Mesothelial cell of epicardium (in vitro differentiated cells): Measurements from ENCODE around the gene SMIM1. TPM values are rescaled to one million over a fixed set of nuclear protein-coding genes. Genes with fewer than 3 reads are reported as not detected.

ENCODE experiments used
- DNase-seq, 2 experiments: peaks; one replicate each; pipeline ENCODE4 v3.0.0; 2021; ENCODE audit warnings: low spot score in 2 of 2; ENCODE audit not compliant: unreplicated experiment in 2 of 2
- H3K27ac Mint-ChIP-seq: 2 replicates; pipeline ENCODE4 v1.8.0; 2021; ENCODE audit warnings: mixed read lengths
- H3K27me3 Mint-ChIP-seq: 2 replicates; pipeline ENCODE4 v1.8.0; 2021; ENCODE audit warnings: low read depth, mixed read lengths
- H3K36me3 Mint-ChIP-seq: 2 replicates; pipeline ENCODE4 v1.8.0; 2021; ENCODE audit warnings: mixed read lengths
- H3K4me1 Mint-ChIP-seq: 2 replicates; pipeline ENCODE4 v1.8.0; 2021; ENCODE audit warnings: mixed read lengths
- H3K4me3 Mint-ChIP-seq: 2 replicates; pipeline ENCODE4 v1.8.0; 2021; ENCODE audit warnings: mild to moderate bottlenecking, moderate library complexity, mixed read lengths
- H3K9me3 Mint-ChIP-seq: 2 replicates; pipeline ENCODE4 v1.8.0; 2021; ENCODE audit warnings: mixed read lengths
- CTCF ChIP-seq: fragments of 200-600 bp; sonication (generic); IDR thresholded peaks from one replicate; pipeline ENCODE4 v1.5.0; 2021; ENCODE audit warnings: antibody characterized with exemption; ENCODE audit not compliant: unreplicated experiment
- total RNA-seq: library from RNA; stranded (reverse); gene quantifications from 3 replicates; pipeline ENCODE4 v1.2.1, GENCODE V29; 2021

Gene SMIM1
- total RNA-seq, 1 donor from 2014 or later, result 11.6 TPM

DNA sequence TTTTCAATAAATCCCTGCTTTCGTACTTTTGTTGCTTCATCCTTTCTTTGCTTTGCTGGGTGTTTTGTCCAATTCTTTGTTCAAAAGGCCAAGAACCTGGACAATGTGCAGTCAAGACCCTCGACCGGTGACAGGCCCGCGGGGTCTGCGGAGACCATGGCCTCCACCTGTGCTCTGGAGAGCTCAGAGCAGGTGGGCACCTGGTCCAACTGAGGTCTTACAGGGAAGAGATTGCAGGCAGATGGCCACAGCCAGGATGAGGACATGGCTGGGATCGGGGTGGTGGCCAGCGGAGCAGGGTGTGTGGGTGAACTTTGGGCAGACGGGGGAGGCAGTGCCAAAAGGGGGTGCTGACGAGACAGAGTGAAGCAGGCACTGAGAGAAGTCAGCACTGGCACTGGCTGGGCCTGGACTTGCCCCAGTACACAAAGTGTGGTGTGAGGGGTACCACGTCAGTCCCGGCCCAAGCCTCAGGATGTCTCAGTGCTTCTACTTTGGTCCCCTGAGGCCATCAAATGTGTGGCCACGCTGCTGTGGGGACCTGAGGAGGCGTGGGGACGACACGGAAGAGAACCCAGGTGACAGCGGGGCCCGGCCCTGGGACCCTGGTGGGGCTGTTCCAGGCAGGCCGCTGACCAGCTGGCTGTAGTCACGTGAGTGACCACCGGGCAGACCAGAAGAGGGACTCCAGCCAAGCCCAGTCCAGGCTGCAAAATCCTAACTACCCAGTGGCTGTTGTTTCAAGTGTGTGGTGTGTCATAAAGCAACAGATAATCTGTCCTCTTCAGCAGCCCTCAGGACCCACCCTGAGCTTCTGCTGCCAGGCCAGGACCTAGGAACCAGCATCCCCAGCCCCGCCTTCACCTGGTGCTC is 30.7 kb upstream of the SMIM1 start:
- peaks cover 22% of the 10 kb centered on the region for H3K4me1 Mint-ChIP-seq
- DNase-seq, result no peak
- peaks cover 11% of the 10 kb centered on the region for H3K36me3 Mint-ChIP-seq
- H3K27ac Mint-ChIP-seq, result no peak overlapping the region
- H3K27me3 Mint-ChIP-seq, result no peaks in the 10 kb centered on the region
- no peaks in the 10 kb centered on the region for H3K9me3 Mint-ChIP-seq
- TF ChIP-seq CTCF, result no peak
- H3K4me3 Mint-ChIP-seq, result no peak overlapping the region

DNA sequence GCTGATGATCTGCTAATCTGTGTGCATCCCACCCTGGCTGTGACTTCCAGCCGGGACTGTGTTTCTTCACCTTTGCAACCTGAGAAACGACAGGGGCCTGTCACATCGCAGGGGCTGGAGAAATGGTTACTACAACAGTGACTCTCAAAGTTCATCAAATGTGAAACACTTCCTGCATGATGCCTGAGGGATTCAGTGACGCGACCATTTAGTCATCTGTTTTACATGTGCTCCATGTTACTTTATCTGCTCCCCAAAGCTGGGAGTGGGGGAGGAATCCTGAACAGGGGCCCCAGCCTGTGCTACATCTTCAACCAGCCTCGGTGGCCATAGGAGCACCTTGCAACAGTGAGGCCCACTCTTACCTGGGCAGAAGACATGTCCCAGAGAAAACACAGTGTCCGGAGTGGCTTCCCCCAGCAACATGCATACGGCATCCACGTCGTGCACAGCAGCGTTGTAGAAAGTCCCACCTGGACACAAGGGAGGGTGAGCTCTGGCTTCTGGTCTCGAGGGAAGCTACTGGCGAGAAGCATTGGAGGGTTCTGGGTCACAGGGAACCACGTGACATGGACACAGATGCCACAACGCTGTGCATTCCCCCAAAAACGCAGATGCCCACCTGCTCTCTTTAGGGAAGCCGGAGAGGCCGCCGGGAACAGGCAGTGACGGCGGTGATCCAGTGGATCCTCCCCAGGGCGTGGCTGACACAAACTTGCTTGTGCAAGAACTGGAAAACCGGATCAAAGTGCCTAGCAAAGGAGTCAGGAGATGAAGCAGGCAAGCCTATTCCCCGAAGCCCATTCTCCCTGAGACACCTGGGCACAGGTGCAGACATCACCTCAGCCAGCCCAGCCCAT is 29.9 kb upstream of the SMIM1 start:
- Mint-ChIP-seq H3K27ac (no peak overlapping the region), H3K4me3 (no peak overlapping the region), H3K4me1 (peaks cover 23% of the 10 kb centered on the region), H3K36me3 (peaks cover 7% of the 10 kb centered on the region), H3K27me3 (no peaks in the 10 kb centered on the region), H3K9me3 (no peaks in the 10 kb centered on the region)
- DNase-seq, result no peak
- no peak for TF ChIP-seq CTCF

DNA sequence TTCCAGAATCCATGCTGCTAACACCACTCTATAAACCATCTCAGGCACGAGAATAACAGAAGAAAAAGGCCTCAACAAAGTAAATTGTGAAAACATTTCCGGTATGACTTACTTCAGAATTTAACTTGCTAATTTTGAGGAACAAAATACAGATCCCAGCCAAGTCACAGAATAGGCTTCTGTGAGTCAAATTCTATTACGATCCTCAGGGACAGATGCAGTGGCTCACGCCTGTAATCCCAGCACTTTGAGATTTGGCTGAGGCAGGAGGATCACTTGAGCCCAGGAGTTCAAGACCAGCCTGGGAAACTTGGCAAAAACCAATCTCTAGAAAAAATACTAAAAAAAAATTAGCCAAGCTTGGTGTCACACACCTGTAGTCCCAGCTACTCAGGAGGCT is 29.1 kb upstream of the SMIM1 start:
- no peak for TF ChIP-seq CTCF
- Mint-ChIP-seq H3K4me1 (peaks cover 28% of the 10 kb centered on the region), H3K9me3 (no peaks in the 10 kb centered on the region), H3K27me3 (no peaks in the 10 kb centered on the region), H3K4me3 (no peak overlapping the region), H3K27ac (no peak overlapping the region), H3K36me3 (peaks cover 7% of the 10 kb centered on the region)
- DNase-seq, result no peak

GRCh38 chr1:3743826-3744225 is 28.7 kb upstream of the SMIM1 start:
- no peak for DNase-seq
- no peak overlapping the region for H3K4me3 Mint-ChIP-seq
- H3K27me3 Mint-ChIP-seq, result no peaks in the 10 kb centered on the region
- H3K36me3 Mint-ChIP-seq, result peaks cover 7% of the 10 kb centered on the region
- no peaks in the 10 kb centered on the region for H3K9me3 Mint-ChIP-seq
- H3K4me1 Mint-ChIP-seq, result peaks cover 28% of the 10 kb centered on the region
- H3K27ac Mint-ChIP-seq, result no peak overlapping the region
- TF ChIP-seq CTCF, result no peak

- H3K36me3 Mint-ChIP-seq, result peaks cover 7% of the 10 kb centered on the region
- DNase-seq, result no peak
- H3K4me1 Mint-ChIP-seq, result peaks cover 28% of the 10 kb centered on the region
- H3K27me3 Mint-ChIP-seq, result peaks cover 8% of the 10 kb centered on the region
- no peak overlapping the region for H3K4me3 Mint-ChIP-seq
- no peaks in the 10 kb centered on the region for H3K9me3 Mint-ChIP-seq
- H3K27ac Mint-ChIP-seq, result no peak overlapping the region
- no peak for TF ChIP-seq CTCF
These were observed 27.9 kb upstream of the SMIM1 start for GRCh38 chr1:3744646-3745045.
